GM21619 (cell line): ENCODE measurements around the gene THADA.

Experiments used
- ATAC-seq: cut with Tn5 transposase; IDR thresholded peaks from one replicate; pipeline ENCODE4 v1.9.1; 2021; ENCODE audit not compliant: unreplicated experiment

The THADA gene

DNA sequence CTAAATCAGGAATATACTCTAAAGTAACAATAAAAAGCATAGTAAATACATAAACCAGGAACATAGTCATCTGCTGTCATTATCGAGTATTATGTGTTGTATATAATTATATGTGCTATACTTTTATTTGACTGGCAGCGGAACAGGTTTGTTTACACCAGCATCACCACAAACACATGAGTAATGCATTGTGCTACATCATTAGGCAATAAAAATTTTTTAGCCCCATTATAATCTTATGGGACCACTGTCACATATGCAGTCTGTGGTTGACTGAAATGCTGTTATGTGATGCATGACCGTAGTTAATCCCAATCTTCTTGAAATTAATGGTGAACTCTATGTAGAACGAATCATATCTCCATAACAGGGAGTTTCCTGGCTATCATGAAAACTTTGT is 232.7 kb downstream of the THADA start:
- no peak for ATAC-seq

- ATAC-seq = no peak
These were observed 234.6 kb downstream of the THADA start for GRCh38 chr2:43361286-43361685.

DNA sequence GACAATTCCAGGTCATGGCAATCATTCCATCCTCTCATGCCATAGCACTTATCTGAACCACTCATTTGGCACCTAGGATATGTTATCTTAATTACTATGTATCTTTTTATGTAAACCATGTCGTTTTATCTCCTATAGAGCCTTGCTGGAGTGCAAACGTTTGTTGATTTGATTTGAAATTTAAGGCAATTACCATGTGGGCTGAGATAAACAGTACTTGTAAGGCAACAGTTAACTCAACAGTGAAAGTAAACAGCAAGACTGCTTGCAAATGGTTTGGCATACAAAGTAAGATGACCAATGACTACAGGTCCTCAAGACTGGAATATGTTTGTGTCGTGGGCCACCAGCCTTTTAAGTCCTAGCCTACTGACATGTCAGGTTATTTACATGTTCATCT is 235.7 kb downstream of the THADA start:
- ATAC-seq = no peak

DNA sequence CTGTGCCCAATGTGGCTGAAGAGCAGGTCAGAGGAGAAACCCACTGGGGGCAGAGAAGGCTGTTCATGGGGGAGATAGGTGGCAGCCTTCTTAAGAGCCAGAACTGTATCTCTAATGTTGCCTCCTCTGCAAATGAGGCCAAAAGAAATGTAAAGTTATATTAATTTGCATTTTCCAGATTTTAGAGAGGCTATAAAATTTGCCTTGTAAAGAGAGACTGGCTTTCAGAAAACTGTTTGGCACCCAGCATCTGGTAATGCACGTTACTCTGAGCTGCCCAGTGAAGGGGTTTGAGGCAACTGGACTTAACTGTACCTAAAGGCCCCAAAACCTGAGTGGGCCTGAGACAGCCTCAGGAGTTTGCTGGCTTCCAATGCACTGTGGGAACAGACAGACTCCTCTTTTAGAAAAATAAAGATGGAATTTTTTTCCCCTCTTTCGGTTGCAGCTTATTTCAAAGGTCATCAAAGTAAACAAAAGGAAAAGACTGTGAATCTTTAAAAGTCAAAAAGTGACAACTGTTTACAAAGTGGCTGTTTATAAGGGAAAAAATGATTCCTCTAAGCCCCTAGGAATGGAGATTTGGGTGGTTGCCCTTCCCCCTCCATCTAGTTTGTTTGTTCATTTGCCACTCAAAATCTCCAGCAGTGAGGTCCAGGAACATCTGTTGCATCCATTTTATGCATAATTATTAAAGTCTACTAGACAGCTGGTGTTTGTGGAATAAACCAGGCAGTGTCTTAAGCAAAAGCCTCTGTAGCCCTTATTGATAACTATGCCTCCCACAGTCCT is 237.2 kb downstream of the THADA start:
- ATAC-seq = no peak

DNA sequence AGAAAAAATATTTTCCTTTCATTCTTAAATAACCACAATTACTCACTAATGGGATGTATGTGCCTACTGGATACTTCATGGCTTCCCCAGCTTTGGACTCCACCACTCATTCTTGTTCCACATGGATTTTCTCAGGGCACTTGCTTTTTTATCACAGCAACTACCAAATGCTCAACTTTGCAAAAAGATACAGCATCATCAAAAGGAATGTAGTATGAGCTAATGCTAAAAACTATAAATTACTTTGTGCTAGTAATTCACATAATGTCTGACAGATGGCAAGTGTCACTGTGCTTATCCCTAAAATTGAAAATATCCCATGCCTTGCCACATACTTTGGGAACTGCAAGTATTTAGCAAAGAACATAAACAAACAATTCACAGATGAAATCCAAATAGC is 239.1 kb downstream of the THADA start:
- no peak for ATAC-seq

DNA sequence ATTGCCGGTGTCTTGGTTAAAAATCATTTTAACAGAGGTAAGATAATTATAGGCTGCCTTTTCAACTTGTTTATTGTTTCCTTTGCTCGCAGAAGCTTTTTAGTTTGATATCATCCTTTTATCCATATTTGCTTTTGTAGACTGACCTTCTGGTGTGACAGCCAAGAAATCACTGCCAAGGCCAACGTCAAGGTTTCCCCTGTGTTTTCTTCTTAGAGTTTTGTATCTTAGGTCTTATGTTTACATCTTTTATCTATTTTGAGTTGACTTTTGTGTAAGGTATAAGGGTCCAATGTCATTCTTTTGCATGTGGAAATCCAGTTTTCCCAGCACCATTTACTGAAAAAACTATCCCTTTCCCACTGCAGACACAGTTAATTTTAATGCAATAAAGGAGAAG is 240.4 kb downstream of the THADA start:
- no peak for ATAC-seq

DNA sequence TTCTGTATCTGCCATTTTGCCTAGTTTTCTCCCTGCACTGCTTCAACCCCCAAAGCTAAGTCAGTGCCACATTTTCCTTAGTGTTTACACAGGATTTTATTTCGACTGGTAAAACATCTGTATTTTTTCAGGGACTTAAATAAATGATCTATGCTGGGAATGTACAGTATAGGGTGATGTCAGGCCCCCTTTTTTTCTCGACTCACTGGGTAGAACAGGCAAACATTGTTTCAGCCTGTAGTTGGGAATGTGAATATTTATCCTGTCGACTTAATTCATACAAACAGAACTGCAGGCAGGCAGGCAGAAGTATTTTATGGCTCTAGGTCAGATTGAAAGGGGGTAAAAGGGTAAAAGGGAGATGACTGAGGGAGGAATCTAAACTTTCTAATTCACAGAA is 245.9 kb downstream of the THADA start:
- no peak for ATAC-seq

DNA sequence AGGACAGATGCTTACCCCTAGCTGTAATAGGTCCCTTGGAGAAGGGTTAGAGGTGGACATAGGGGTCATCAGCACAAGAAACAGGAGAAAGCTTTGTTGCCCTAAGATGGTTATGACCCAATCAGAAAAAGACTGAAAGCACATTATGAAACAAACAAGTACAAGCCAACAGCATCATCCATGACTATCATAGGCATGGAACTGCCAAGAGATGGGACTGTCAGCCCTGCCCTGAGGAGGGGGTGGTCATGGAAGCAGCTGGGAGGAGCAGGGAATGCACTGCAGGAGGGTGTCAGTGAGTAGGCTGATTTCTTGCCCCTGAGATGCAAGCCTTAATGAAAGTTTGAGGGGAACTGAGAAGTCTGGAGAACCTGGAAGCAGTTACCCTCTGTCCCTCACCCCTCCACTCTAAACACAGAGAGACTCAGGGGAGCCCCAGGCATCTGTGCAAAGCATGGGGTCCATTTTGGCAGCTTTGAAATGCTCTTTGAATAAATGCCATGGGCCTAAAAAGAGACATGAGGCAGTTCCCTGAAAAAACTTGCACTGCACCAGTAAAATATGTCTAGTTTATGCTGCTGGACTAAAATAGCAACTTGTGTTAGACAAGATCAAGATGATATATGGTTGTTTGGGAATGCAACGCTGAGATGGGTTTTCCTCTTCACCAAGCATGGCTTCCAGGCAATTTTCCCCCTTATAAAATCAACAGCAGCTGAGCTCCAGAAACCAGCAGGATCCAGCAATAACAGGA is 246.8 kb downstream of the THADA start:
- ATAC-seq = no peak

DNA sequence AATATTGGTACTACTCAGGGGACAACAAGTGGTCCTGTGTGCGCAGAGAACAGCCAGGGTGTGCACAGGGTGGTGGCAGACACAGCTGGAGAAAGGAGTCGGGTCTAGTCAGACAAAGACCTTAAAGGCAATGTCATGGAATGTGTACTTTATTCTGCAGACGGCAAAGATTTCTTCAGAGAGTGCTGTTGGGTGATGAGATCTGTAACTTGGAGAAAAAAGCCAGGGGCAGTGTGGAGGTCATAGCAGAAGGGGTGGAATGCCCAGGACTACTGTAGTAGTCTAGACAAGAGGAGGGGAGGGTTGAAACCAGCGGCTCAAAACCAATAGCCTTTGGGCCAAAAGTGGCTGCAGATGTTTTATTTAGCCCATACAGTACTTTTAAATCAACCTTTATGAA is 248.1 kb downstream of the THADA start:
- ATAC-seq = no peak

GRCh38 chr2:43346602-43347567 is 249.0 kb downstream of the THADA start:
- ATAC-seq = no peak

GRCh38 chr2:43345872-43346271 is 250.0 kb downstream of the THADA start:
- no peak for ATAC-seq

- no peak for ATAC-seq
These were observed 250.4 kb downstream of the THADA start for GRCh38 chr2:43345391-43345813.

DNA sequence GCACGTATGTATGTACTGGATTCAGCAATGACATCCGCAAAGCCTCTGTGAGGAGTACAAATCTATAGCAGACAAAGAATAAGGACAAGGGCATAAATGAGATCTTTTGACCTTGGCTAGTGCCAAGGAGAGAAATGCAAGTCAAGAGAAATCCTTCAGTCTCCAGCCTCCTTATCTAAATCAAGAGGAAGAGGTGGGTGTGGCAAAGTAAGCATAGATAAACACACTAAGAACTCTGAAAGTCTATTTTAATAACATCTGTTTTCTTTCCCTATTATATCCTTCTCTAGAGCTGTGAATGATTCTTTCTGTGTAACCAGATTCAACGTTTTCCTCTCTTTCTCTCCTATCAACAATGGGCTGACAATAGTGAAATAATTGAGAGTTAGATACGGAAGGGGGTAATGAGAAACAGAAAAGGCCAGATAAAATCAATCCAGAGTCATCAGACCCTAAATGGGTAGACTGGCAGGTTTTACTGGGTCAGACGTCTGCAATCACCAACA is 250.9 kb downstream of the THADA start:
- no peak for ATAC-seq

DNA sequence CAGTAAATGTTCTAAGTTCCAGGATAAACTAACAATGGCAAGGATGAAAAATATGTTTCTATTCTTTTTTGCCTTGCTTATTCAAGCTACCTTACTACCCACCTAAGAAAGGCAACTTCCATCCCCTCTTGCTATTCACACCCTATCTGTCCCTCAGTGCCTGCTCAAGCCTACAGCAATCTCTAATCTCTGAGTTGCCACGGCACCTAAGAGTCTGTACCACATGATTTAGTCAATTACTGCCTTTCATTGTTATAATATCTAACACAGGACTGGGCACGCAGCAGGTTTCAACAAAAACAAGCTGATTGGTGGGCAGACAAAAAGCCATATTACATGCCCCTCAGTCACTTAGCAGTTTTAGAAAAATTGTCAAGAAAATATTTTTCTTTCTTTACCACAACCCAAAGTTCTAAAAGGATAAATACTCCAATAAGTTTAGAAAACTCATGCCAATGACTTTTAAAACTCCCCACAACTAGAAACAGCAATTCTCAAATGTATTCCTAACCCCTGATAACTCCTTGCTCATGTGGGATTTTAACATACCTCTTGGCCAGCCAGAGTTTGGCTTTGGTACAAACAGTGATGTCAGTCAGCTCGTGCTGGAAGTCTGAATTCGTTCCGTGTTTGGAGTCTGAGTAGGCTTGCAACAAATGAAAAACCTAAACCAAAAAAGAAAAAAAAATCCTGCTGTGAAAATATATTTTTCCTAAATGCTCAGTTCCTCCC is 252.1 kb downstream of the THADA start:
- ATAC-seq = no peak

- ATAC-seq = no peak
These were observed 253.7 kb downstream of the THADA start for GRCh38 chr2:43341959-43342757.

GRCh38 chr2:43340945-43341356 is 254.9 kb downstream of the THADA start:
- ATAC-seq = no peak

DNA sequence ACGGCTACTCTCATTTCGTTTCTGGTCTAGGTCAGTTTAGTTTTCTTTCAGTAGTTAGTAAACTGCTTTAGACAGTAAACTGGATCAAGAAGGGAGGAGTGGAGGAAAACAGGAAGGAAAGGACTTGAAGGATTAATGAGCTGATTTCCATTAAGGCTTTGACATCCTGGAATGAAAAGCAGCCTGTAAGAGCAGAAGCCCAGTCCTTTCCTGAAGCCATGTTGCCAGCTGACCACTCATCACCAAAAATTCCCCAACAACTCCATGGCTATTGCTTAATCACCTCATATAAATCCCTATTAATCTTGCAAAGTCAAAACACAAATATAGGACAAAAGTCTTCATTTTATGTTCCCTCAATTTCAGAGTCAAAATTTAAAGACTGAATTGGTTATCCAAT is 255.8 kb downstream of the THADA start:
- ATAC-seq = no peak

GRCh38 chr2:43333656-43334144 is 262.1 kb downstream of the THADA start:
- no peak for ATAC-seq

- no peak for ATAC-seq
These were observed 262.7 kb downstream of the THADA start for GRCh38 chr2:43333101-43333655.
